Measurements from ENCODE around the gene ITGA2.

The ITGA2 gene

GRCh38 chr5:53017794-53018391 lies 28.7 kb downstream of the ITGA2 start:
- no peak for DNase-seq (ENCODE audit: low read depth in 2 of 3, low spot score in 1 of 3)

- no peak for DNase-seq (ENCODE audit: low read depth in 2 of 3, low spot score in 1 of 3)
Measured at GRCh38 chr5:53019320-53019719, 30.2 kb downstream of the ITGA2 start.

GRCh38 chr5:53022930-53023511 lies 33.9 kb downstream of the ITGA2 start:
- DNase-seq (ENCODE audit: low read depth in 2 of 3, low spot score in 1 of 3): no peak

GRCh38 chr5:53023969-53024368 lies 34.8 kb downstream of the ITGA2 start:
- DNase-seq (ENCODE audit: low read depth in 2 of 3, low spot score in 1 of 3): no peak

DNA sequence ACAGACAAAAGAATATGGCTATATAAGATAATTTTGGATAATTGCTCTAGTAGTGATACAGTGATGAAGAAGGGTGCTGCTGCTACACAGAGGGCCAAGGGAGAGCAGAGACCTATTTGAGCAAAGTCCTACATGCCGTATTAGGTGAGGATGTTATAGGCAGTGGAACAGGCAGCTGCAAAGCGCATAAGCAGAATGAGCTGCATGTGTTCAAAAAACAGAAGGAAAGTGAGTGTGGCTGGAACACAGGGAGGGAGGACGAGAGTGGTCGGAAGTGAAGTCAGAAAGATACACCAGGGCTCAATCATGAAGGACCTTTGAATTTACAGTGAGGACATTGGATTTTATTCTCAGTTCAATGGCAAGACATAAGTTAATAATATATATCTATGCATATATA lies 35.4 kb downstream of the ITGA2 start:
- no peak for DNase-seq (ENCODE audit: low read depth in 2 of 3, low spot score in 1 of 3)

- DNase-seq (ENCODE audit: low read depth in 2 of 3, low spot score in 1 of 3): no peak
Measured at GRCh38 chr5:53025487-53025886, 36.3 kb downstream of the ITGA2 start.

DNA sequence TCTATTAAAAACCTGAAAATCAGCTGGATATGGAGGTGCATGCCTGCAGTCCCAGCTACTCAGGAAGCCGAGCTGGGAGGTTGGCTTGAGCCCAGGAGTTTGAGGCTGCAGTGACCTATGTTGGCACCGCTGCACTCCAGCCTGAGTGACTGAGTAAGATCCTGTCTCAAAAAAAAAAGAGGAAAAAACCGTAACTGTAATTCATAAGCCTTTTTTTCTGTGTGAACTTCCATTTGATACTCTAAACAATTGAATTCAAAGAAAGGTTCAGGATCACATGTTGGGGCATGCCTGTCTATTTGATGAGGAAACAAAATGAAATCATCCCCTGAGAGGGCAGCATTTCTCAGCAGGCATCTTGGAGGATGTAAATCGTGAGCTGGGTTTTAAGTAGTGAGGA lies 38.8 kb downstream of the ITGA2 start:
- no peak for DNase-seq (ENCODE audit: low read depth in 2 of 3, low spot score in 1 of 3)

DNA sequence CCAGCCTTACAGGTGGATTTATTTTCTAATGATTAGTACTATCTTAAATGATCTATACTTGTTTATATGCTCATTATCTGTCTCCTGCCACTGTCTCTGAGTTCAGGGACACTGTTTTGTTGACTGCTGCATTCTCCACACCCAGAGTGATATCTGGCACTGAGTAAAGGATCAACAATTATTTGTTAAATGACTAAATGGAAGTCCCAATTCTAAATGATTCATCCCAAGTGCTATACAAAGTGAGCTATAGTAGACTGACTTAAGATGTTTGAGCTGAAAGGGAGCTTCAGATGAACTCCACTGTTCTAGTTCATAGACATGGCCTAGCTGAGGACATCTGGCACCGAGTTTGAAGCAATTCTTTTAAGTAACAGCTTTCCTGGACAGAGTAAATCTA lies 40.5 kb downstream of the ITGA2 start:
- no peak for DNase-seq (ENCODE audit: low read depth in 2 of 3, low spot score in 1 of 3)

DNA sequence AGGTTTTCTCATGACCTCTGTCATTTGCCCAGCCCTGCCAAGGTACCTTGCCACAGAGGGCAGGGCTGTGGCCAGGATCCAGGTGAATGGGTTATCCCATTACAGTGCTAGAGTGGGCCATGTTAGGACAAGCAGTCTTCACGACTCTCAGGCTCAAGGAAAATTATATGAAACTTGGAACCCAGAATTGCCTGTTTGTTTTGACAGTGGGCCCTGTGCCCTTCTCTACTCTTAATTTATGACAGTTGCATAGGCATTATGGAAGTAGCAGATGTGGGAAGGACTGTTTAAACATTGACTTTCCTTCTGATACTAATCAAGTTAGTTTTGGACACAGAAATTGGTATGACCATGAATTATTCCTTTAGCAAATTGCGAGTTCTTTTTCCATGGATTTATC lies 41.7 kb downstream of the ITGA2 start:
- no peak for DNase-seq (ENCODE audit: low read depth in 2 of 3, low spot score in 1 of 3)

- DNase-seq (ENCODE audit: low read depth in 2 of 3, low spot score in 1 of 3): peak in 1 of 3 donors; percentile 16
Measured at GRCh38 chr5:53031695-53032096, 42.5 kb downstream of the ITGA2 start.

DNA sequence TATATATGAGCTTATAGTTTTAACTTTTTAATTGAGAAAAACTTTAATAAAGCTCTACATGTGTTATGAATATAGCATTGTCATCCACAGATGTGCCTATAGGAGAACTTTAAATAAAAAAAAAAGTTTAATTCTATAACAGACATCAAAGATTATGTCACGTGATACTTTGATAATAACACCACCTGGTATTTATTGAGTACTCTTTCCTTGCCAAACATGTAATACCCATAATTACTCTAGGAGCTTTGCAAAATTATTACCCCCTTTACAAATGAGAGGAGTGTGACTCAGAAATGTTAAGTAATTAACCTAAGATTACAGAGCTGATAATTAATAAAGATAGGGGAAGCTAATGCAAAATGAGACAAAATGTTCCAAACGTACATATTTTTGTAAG lies 43.0 kb downstream of the ITGA2 start:
- no peak for DNase-seq (ENCODE audit: low read depth in 2 of 3, low spot score in 1 of 3)

DNA sequence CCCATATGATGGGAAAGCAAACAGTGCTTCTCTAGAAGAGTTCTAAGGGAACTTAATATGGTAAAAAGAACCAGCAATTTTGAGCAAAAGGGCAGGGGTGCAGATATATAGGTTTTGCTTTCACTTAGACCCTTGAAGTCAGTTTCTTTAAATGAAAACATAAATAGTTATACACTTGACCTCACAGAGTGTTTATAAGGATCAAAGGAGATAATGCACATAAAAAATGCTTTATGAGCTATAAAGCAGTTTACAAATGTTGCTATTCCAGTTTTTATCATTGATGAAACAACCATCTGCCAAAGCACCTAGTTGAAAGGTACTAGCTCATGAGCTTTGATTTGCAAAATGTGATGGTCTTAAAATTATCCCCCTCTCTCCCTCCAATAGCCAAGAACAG lies 45.7 kb downstream of the ITGA2 start:
- no peak for DNase-seq (ENCODE audit: low read depth in 2 of 3, low spot score in 1 of 3)

- DNase-seq (ENCODE audit: low read depth in 2 of 3, low spot score in 1 of 3): no peak
Measured at GRCh38 chr5:53035868-53036381, 46.8 kb downstream of the ITGA2 start.

DNA sequence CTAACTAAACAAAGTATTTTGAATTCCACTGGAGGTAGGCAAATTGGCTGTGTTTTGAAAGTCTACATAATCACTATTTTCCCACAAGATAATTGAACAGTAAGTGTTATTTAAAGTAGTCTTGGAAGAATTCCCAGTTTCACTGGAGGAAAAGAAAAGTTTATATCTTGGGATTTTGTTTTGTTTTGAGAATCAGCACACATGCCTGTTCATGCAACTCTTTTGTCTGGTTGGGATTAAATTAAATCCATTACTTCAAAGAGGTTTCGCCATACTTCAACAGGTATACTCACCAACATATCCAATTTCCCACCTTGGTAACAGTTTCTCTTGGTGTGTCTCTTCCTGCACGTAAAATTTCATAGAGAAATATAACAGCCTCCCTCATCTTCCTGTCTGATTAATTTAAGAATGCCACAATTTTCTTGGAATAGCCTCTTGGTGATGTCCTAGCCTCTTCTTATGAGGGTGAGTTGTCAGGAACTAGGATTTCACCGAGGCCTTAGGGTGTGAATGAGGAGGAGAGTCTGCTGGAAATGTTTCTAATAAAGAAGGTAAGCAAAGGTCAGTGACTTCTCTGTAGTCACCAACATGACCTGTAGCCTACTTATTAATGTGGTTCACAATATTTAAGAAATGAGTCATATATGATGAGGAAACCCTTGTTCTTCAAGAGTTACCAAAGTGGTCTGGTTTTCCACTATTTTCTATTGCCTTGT lies 48.1 kb downstream of the ITGA2 start:
- no peak for DNase-seq (ENCODE audit: low read depth in 2 of 3, low spot score in 1 of 3)

DNA sequence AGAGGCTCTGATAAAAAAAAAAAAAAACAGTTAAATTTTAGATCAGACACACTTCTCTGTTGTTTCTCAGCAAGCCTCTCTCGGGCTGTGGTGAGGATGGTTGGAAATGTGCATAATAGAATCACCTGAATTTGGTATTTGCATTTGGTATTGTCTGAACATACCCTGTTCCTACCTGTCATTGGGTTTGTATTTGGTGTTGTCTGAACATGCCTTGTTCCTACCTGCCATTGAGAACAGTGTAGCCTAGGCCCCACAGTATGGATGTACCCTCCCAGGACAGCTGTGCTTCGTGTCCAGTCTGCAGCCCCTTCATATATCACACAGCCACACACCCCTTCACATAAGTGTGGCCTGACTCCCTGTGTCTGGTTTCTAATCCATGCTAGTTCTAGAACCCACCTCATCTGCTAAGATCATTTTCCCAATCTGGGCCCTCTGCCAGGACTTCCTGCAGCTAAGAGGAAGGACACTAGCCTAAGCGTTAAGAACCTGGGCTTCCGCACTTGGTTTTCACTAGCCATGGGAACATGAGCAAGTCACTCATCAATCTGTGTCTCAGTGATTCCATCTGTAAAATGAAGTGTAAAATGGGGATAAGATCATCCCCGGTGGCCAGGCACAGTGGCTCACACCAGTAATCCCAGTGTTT lies 49.2 kb downstream of the ITGA2 start:
- DNase-seq (ENCODE audit: low read depth in 2 of 3, low spot score in 1 of 3): no peak

DNA sequence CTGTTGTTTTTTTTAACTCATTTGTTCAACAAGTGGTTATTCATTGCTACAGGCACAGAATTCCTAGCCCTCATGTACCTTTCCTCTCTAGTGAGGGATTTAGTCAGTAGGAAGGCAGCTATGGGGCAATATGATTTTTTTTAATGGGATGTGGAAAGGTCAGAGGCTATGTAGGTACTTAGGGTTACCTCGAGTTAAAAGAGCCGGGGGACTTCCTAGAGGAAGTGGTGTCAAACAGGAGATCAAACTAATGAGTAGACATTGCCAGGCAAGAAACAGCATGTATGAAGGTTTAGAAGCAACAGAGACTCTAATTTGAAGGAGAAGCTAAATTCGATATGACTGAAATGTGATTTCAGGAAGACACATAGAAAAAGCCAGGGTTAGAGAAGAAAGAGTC lies 50.7 kb downstream of the ITGA2 start:
- no peak for DNase-seq (ENCODE audit: low read depth in 2 of 3, low spot score in 1 of 3)

GRCh38 chr5:53041071-53041692 lies 52.0 kb downstream of the ITGA2 start:
- DNase-seq (ENCODE audit: low read depth in 2 of 3, low spot score in 1 of 3): no peak

DNA sequence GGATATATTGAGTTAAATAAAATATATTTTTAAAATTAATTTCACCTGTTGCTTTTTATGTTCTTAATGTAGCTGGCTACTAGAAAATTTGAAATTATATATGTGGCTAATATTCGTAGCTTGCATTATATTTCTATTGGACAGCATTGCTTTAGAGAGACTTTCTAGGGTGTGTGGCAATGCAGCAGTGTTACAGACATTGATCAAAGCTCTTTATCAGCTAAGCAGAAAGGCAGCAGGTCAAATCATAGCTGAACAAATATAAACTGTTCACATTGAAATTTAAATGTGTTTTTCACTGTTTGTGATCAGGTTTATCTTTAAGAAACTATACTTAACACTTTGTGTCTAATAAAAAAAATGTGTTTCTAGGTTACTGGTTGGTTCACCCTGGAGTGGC lies 52.6 kb downstream of the ITGA2 start:
- no peak for DNase-seq (ENCODE audit: low read depth in 2 of 3, low spot score in 1 of 3)

- no peak for DNase-seq (ENCODE audit: low read depth in 2 of 3, low spot score in 1 of 3)
Measured at GRCh38 chr5:53045263-53045662, 56.1 kb downstream of the ITGA2 start.

DNA sequence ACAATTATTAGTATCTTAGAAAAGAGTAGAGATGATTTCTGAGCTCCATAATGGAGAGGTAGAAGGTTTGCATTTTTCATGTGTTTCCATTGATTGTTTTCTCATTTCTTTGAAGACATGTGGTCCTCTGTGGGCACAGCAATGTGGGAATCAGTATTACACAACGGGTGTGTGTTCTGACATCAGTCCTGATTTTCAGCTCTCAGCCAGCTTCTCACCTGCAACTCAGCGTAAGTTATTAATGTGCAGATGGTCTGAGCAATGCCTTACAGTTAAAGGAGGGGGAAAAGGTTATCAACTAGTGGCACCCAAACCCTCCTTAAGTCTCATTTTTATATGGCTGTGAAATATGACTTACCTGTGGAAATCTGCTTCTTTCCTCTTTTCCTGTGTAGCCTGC lies 59.1 kb downstream of the ITGA2 start:
- DNase-seq (ENCODE audit: low read depth in 2 of 3, low spot score in 1 of 3): no peak

GRCh38 chr5:53052499-53052898 lies 63.3 kb downstream of the ITGA2 start:
- no peak for DNase-seq (ENCODE audit: low read depth in 2 of 3, low spot score in 1 of 3)

DNA sequence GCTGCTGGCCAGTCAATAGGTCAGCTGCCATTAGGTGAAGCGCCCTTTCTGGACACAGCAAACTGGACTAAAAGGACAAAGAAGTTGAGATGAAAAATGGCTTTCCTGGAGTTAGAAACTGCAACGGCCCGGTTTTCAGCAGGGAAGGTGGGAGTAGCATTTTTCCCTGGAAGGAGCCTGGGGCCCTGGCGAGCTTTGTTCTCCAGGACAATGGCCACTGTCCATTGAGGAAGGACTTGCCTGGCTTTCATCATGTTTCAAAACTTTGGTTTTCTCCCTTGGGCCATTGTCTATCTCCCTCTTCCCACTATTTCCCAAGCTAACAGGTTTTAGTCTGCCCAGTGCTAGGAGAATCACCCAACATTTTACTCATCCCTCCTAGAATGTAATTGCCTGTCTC lies 64.2 kb downstream of the ITGA2 start:
- no peak for DNase-seq (ENCODE audit: low read depth in 2 of 3, low spot score in 1 of 3)
